ENCODE results near the gene METTL24.

METTL24 gene

GRCh38 chr6:110340392-110340965 lies 17.7 kb downstream of the METTL24 start:
- H3K36me3 ChIP-seq (replicated peaks), result no peaks in the 10 kb centered on the region
- H3K27ac ChIP-seq, result no peak overlapping the region
- no peak for TF ChIP-seq CTCF (IDR thresholded peaks at IDR 0.05; ENCODE audit: low read depth, low read length, missing control alignments)
- in situ Hi-C loops (cut with HindIII; ENCODE audit: low pct_ligation_motif_present, low sequenced_read_pairs), result no loop called here
- H3K27me3 ChIP-seq (replicated peaks), result no peaks in the 10 kb centered on the region
- no peak overlapping the region for H3K4me3 ChIP-seq (ENCODE audit: low read depth, low read length)
- DNase-seq, result no peak

GRCh38 chr6:110338820-110339470 lies 19.2 kb downstream of the METTL24 start:
- peak; percentile 38 for DNase-seq
- Histone ChIP-seq H3K4me3 (ENCODE audit: low read depth, low read length) (no peak overlapping the region), H3K27me3 (replicated peaks) (no peaks in the 10 kb centered on the region), H3K36me3 (replicated peaks) (no peaks in the 10 kb centered on the region), H3K27ac (no peak overlapping the region)
- in situ Hi-C loops (cut with HindIII; ENCODE audit: low pct_ligation_motif_present, low sequenced_read_pairs), result no loop called here
- TF ChIP-seq CTCF (IDR thresholded peaks at IDR 0.05; ENCODE audit: low read depth, low read length, missing control alignments), result no peak

- Histone ChIP-seq H3K27ac (no peak overlapping the region), H3K36me3 (replicated peaks) (no peaks in the 10 kb centered on the region), H3K4me3 (ENCODE audit: low read depth, low read length) (no peak overlapping the region), H3K27me3 (replicated peaks) (no peaks in the 10 kb centered on the region)
- no peak for TF ChIP-seq CTCF (IDR thresholded peaks at IDR 0.05; ENCODE audit: low read depth, low read length, missing control alignments)
- no peak for DNase-seq
- in situ Hi-C loops (cut with HindIII; ENCODE audit: low pct_ligation_motif_present, low sequenced_read_pairs), result no loop called here
Observed at GRCh38 chr6:110337486-110337885, 20.7 kb downstream of the METTL24 start.

- Histone ChIP-seq H3K4me3 (ENCODE audit: low read depth, low read length) (no peak overlapping the region), H3K27me3 (replicated peaks) (no peaks in the 10 kb centered on the region), H3K27ac (no peak overlapping the region), H3K36me3 (replicated peaks) (no peaks in the 10 kb centered on the region)
- DNase-seq, result no peak
- in situ Hi-C loops (cut with HindIII; ENCODE audit: low pct_ligation_motif_present, low sequenced_read_pairs), result no loop called here
- TF ChIP-seq CTCF (IDR thresholded peaks at IDR 0.05; ENCODE audit: low read depth, low read length, missing control alignments), result no peak
Observed at GRCh38 chr6:110334423-110335180, 23.5 kb downstream of the METTL24 start.

GRCh38 chr6:110332281-110332680 lies 25.9 kb downstream of the METTL24 start:
- H3K27me3 ChIP-seq (replicated peaks), result no peaks in the 10 kb centered on the region
- no peak for TF ChIP-seq CTCF (IDR thresholded peaks at IDR 0.05; ENCODE audit: low read depth, low read length, missing control alignments)
- H3K36me3 ChIP-seq (replicated peaks), result no peaks in the 10 kb centered on the region
- H3K27ac ChIP-seq, result no peak overlapping the region
- H3K4me3 ChIP-seq (ENCODE audit: low read depth, low read length), result no peak overlapping the region
- in situ Hi-C loops (cut with HindIII; ENCODE audit: low pct_ligation_motif_present, low sequenced_read_pairs), result no loop called here
- DNase-seq, result no peak
